NCI-H1417 (cell line): ENCODE measurements around the gene CCDC137.

Experiments
- DNase-seq, 3 experiments: peaks; one replicate each; lab custom pipeline; 2025; lab: John Stamatoyannopoulos, UW

CCDC137 gene

DNA sequence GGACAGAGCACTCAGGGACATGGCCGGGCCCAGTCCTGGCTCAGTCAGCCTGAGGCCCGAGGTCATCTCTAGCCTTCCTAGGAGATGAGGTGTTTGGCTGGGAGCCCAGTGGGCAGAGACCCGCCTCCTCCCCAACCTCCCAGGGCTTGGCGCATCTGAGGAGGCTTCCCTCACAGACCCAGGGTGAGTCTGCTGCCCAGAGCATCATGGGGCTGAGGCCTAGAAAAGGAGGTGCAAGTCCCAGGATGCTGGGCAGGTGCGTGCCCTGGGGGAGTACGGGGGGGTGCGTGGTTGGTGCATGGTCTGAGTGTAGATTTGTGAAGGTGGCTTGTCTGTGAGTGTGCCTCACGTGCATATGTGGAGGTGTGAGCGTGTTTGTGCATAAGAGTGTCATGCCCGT is 14.8 kb upstream of the CCDC137 start:
- peak in 1 of 3 experiments; percentile 15 for DNase-seq

GRCh38 chr17:81652906-81653771 is 13.4 kb upstream of the CCDC137 start:
- DNase-seq: no peak

GRCh38 chr17:81655378-81656117 is 11.0 kb upstream of the CCDC137 start:
- no peak for DNase-seq

GRCh38 chr17:81656118-81656743 is 10.3 kb upstream of the CCDC137 start, which contains the start of gene PDE6G:
TSS of gene PDE6G (minus strand) at chr17:81656542. CDS start at chr17:81653305, 3,237 bp downstream.
- DNase-seq: no peak

GRCh38 chr17:81656835-81657234 is 9.7 kb upstream of the CCDC137 start:
- no peak for DNase-seq

DNA sequence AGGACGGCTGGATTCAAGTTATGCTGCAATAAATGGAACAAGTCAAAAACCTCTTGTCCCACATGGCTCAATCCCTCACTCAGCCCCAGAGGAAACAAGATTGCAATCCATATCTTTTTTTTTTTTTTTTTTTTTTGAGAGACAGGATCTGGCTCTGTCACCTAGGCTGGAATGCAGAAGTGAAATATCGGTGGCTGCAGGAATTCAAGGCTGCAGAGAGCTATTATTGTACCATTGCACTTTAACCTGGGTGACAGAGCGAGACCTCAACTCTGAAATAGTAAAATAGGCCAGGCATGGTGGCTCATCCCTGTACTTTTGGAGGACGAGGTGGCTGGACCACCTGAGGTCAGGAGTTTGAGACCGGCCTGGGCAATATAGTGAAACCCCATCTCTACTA is 7.5 kb upstream of the CCDC137 start:
- DNase-seq: no peak

DNA sequence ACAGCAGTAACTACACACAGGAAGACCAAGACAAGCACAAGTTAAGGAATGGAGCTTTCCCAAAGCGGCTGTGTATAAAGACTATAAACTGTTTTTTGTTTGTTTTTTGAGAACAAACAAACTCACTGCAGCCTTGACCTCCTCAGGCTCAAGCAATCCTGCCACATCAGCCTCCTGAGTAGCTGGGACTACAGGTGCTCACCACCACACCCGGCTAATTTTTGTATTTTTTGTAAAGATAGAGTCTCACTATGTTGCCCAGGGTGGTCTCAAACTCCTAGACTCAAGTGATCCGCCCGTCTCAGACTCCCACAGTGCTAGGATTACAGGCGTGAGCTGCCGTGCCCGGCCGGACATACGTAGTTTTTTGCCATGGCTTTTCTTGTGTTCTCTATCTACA is 6.1 kb upstream of the CCDC137 start:
- no peak for DNase-seq

DNA sequence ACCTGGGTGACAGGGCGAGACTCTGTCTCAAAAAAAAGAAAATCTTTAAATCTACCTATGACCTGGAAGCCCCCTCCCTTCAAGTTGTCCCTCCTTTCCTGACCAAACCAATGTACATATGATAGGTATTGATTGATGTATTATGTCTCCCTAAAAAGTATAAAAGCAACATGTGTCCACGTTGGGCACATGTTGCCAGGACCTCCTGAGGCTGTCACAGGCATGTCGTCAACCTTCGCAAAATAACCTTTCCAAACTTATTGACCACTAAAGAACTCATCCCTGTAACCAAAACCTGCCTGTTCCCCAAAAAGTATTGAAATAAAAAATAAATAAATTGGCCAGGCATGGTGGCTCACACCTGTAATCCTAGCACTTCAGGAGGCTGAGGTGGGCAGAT is 4.5 kb upstream of the CCDC137 start:
- DNase-seq: no peak

DNA sequence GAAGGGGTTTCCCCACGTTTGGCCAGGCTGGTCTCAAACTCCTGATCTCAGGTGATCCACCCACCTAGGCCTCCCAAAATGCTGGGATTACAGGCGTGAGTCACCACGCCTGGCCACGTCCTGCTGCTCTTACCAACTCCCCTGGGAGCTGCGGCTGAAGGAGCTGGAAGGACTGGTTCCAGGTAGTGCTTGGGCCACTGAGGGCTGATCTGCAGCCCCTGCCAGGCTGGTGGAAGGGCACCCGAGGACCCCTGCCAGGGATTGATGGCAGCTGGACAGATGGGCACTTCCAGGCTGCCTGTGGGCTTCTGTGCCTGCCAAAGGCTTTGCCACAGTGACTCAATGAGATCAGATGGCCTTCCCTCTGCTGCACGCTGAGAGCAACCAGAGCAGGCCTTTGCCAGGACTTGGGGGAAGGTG is 2.5 kb upstream of the CCDC137 start:
- no peak for DNase-seq

GRCh38 chr17:81665205-81666091 is 1.1 kb upstream of the CCDC137 start:
- DNase-seq: peak in 2 of 3 experiments; percentile 20 to 61

GRCh38 chr17:81666092-81666341 is 520 bp upstream of the CCDC137 start:
- DNase-seq: peak in 1 of 3 experiments; percentile 44

DNA sequence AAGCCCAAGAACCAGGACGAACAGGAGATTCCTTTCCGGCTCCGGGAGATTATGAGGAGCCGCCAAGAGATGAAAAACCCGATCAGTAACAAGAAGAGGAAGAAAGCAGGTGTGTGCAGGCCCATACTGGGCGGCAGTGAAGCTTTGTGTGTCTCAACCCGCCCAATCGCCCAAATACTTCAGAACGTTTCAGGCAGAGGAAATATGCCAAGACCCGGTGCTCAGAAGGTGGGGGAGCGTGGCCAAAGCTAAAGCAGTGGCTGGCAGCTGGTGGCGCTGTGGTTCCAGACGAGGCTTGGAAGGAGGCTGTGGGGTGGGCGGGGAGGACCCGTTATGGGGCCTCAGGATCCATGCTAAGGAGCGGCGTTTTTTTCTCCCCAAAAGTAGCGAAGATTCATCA is 1.2 kb downstream of the CCDC137 start:
- no peak for DNase-seq

GRCh38 chr17:81672504-81672903 is 6.0 kb downstream of the CCDC137 start:
- no peak for DNase-seq

GRCh38 chr17:81672954-81673353 is 6.4 kb downstream of the CCDC137 start:
- no peak for DNase-seq

- no peak for DNase-seq
These were observed 7.2 kb downstream of the CCDC137 start for GRCh38 chr17:81673561-81674258.

GRCh38 chr17:81675515-81676221 is 9.1 kb downstream of the CCDC137 start:
- DNase-seq: peak; percentile 3 to 49 (median 8)

GRCh38 chr17:81676906-81677305 is 10.4 kb downstream of the CCDC137 start:
- DNase-seq: no peak

DNA sequence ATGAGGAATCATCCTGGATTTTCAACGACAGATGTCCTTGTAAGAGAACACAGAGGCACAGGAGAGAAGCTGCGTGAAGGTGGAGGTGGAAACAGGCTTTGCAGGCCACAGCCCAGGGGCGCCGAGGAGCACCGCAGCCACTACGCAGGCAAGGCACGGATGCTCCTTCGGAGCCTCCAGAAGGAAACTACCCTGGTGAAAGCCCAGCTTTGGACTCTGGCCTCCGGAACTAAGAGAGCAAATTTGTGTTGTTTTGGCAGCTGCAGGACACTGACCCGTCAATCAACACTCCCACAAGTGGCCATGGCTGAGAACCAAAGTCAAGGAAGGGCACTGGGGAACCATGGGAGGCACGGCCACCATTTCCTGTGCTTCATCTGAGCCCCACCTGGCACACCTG is 13.6 kb downstream of the CCDC137 start:
- no peak for DNase-seq

- DNase-seq: peak in 2 of 3 experiments; percentile 84 to 94
These were observed 15.1 kb downstream of the CCDC137 start for GRCh38 chr17:81681672-81682071.

DNA sequence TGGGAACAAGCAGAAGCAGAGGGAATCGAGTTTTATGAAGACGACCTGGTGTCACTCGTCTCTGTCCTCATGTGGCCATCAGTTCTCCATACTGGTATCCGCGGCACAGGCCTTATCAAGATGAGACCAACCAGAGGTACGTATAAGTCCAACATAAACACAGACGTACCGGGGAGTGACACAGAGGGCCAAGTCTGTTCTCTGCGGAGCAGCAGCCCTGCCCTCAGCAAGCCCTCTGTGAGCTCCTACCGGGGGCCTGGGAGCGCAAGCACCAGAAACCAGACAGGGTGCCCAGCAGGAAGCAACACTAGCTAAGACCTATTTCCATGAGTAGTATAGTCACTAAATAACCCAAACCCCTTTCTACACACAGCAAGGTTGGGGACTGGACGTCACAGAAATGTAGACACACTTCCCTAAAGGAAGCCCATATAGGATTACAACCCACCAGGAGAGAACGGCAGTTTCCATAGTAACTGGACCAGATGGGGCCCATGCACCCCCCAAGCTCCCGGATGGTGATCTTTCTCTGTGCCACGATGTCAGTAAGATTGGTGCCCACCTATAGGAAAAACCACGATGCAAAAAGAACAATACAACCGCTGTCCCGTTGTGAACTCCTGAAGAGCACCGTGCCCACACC is 16.1 kb downstream of the CCDC137 start:
- peak in 1 of 3 experiments; percentile 42 for DNase-seq
